ENCODE measurements around the gene NUP153.

NUP153 gene

GRCh38 chr6:17716221-17716620 is 9.5 kb upstream of the NUP153 start:
- WGBS: 45% methylated on average over 2 of the region's 2 CpGs
- no peaks in the 10 kb centered on the region for H3K9me3 ChIP-seq (ENCODE audit: control insufficient read depth, low read length)

GRCh38 chr6:17714879-17715851 is 8.4 kb upstream of the NUP153 start:
- H3K4me1 ChIP-seq (ENCODE audit: control insufficient read depth, insufficient read depth, low read depth, low read length): peaks cover 5% of the 10 kb centered on the region
- peak overlapping the region; percentile 94 for H3K27ac ChIP-seq (ENCODE audit: low read length, poor library complexity, severe bottlenecking)
- H3K9me3 ChIP-seq (ENCODE audit: control insufficient read depth, low read length): no peaks in the 10 kb centered on the region
- no peaks in the 10 kb centered on the region for H3K79me1 ChIP-seq (replicated peaks; ENCODE audit: low read length, poor library complexity, severe bottlenecking)
- no peaks in the 10 kb centered on the region for H3K27me3 ChIP-seq (ENCODE audit: control insufficient read depth in 1 of 2, insufficient read depth in 1 of 2, low read length in 2 of 2)
- peak overlapping the region; percentile 60 to 87 for H3K4ac ChIP-seq (ENCODE audit: low read depth in 1 of 2, low read length in 2 of 2)
- no peaks in the 10 kb centered on the region for H3K36me3 ChIP-seq (ENCODE audit: control insufficient read depth in 1 of 2, insufficient read depth in 2 of 2, low read depth in 1 of 2, low read length in 2 of 2)
- peak overlapping the region; percentile 55 for H4K8ac ChIP-seq (ENCODE audit: low read length)
- peak overlapping the region; percentile 28 for H2BK15ac ChIP-seq (ENCODE audit: low read depth, poor library complexity, severe bottlenecking)
- H2AK5ac ChIP-seq (ENCODE audit: low read length, severe bottlenecking): peak overlapping the region; percentile 53
- H3K9ac ChIP-seq (ENCODE audit: low read length): peak overlapping the region; percentile 35
- H2BK5ac ChIP-seq (ENCODE audit: low read depth, low read length, poor library complexity, severe bottlenecking): no peak overlapping the region
- no peak overlapping the region for H3K23ac ChIP-seq (ENCODE audit: low read length in 2 of 2)
- DNase-seq: peak; percentile 94
- peak overlapping the region; percentile 92 to 98 for H2BK12ac ChIP-seq (ENCODE audit: low read length in 2 of 2)
- H3K14ac ChIP-seq (ENCODE audit: low read length in 2 of 2): no peak overlapping the region
- H4K91ac ChIP-seq (ENCODE audit: low read length): peak overlapping the region; percentile 84
- peak overlapping the region in 1 of 2 experiments; percentile 20 for H3K4me3 ChIP-seq (ENCODE audit: insufficient read depth in 1 of 2, low read depth in 1 of 2, low read length in 2 of 2)
- peak overlapping the region; percentile 91 to 93 for H3K18ac ChIP-seq (ENCODE audit: low read depth in 1 of 2, low read length in 2 of 2)
- 63% methylated on average over 9 of the region's 10 CpGs for WGBS
- H3K4me2 ChIP-seq (ENCODE audit: low read length, poor library complexity, severe bottlenecking): no peak overlapping the region
- peak overlapping the region; percentile 73 for H2AFZ ChIP-seq (ENCODE audit: low read depth, low read length)
- H2BK120ac ChIP-seq (ENCODE audit: low read depth, low read length): peak overlapping the region; percentile 88

More at GRCh38 chr6:17716221-17716620, 9.5 kb upstream of the NUP153 start:
- no peak for DNase-seq
- Histone ChIP-seq H3K14ac (ENCODE audit: low read length in 2 of 2) (no peak overlapping the region), H4K91ac (ENCODE audit: low read length) (no peak overlapping the region), H3K79me1 (replicated peaks; ENCODE audit: low read length, poor library complexity, severe bottlenecking) (no peaks in the 10 kb centered on the region), H3K4me3 (ENCODE audit: insufficient read depth in 1 of 2, low read depth in 1 of 2, low read length in 2 of 2) (no peak overlapping the region), H3K27ac (ENCODE audit: low read length, poor library complexity, severe bottlenecking) (peak overlapping the region; percentile 65), H3K4me1 (ENCODE audit: control insufficient read depth, insufficient read depth, low read depth, low read length) (peaks cover 5% of the 10 kb centered on the region), H3K27me3 (ENCODE audit: control insufficient read depth in 1 of 2, insufficient read depth in 1 of 2, low read length in 2 of 2) (no peaks in the 10 kb centered on the region), H2BK120ac (ENCODE audit: low read depth, low read length) (peak overlapping the region; percentile 61), H2AFZ (ENCODE audit: low read depth, low read length) (no peak overlapping the region), H2BK5ac (ENCODE audit: low read depth, low read length, poor library complexity, severe bottlenecking) (no peak overlapping the region), H4K8ac (ENCODE audit: low read length) (peak overlapping the region; percentile 69), H2AK5ac (ENCODE audit: low read length, severe bottlenecking) (no peak overlapping the region), H3K4ac (ENCODE audit: low read depth in 1 of 2, low read length in 2 of 2) (peak overlapping the region in 1 of 2 experiments; percentile 51), H3K23ac (ENCODE audit: low read length in 2 of 2) (no peak overlapping the region), H3K36me3 (ENCODE audit: control insufficient read depth in 1 of 2, insufficient read depth in 2 of 2, low read depth in 1 of 2, low read length in 2 of 2) (no peaks in the 10 kb centered on the region), H2BK15ac (ENCODE audit: low read depth, poor library complexity, severe bottlenecking) (no peak overlapping the region), H3K18ac (ENCODE audit: low read depth in 1 of 2, low read length in 2 of 2) (no peak overlapping the region), H2BK12ac (ENCODE audit: low read length in 2 of 2) (no peak overlapping the region), H3K4me2 (ENCODE audit: low read length, poor library complexity, severe bottlenecking) (no peak overlapping the region), H3K9ac (ENCODE audit: low read length) (no peak overlapping the region)

GRCh38 chr6:17714177-17714576 is 7.5 kb upstream of the NUP153 start:
- no peak overlapping the region for H2BK12ac ChIP-seq (ENCODE audit: low read length in 2 of 2)
- DNase-seq: peak; percentile 48
- no peak overlapping the region for H4K8ac ChIP-seq (ENCODE audit: low read length)
- no peaks in the 10 kb centered on the region for H3K79me1 ChIP-seq (replicated peaks; ENCODE audit: low read length, poor library complexity, severe bottlenecking)
- no peak overlapping the region for H3K18ac ChIP-seq (ENCODE audit: low read depth in 1 of 2, low read length in 2 of 2)
- no peak overlapping the region for H3K23ac ChIP-seq (ENCODE audit: low read length in 2 of 2)
- no peak overlapping the region for H2BK5ac ChIP-seq (ENCODE audit: low read depth, low read length, poor library complexity, severe bottlenecking)
- no peaks in the 10 kb centered on the region for H3K27me3 ChIP-seq (ENCODE audit: control insufficient read depth in 1 of 2, insufficient read depth in 1 of 2, low read length in 2 of 2)
- H2BK15ac ChIP-seq (ENCODE audit: low read depth, poor library complexity, severe bottlenecking): no peak overlapping the region
- H3K4ac ChIP-seq (ENCODE audit: low read depth in 1 of 2, low read length in 2 of 2): no peak overlapping the region
- H3K4me3 ChIP-seq (ENCODE audit: insufficient read depth in 1 of 2, low read depth in 1 of 2, low read length in 2 of 2): no peak overlapping the region
- H2BK120ac ChIP-seq (ENCODE audit: low read depth, low read length): no peak overlapping the region
- H3K9me3 ChIP-seq (ENCODE audit: control insufficient read depth, low read length): no peaks in the 10 kb centered on the region
- H3K9ac ChIP-seq (ENCODE audit: low read length): peak overlapping the region; percentile 14
- H3K14ac ChIP-seq (ENCODE audit: low read length in 2 of 2): no peak overlapping the region
- no peak overlapping the region for H2AFZ ChIP-seq (ENCODE audit: low read depth, low read length)
- no peak overlapping the region for H3K27ac ChIP-seq (ENCODE audit: low read length, poor library complexity, severe bottlenecking)
- no peaks in the 10 kb centered on the region for H3K36me3 ChIP-seq (ENCODE audit: control insufficient read depth in 1 of 2, insufficient read depth in 2 of 2, low read depth in 1 of 2, low read length in 2 of 2)
- H4K91ac ChIP-seq (ENCODE audit: low read length): no peak overlapping the region
- no peak overlapping the region for H2AK5ac ChIP-seq (ENCODE audit: low read length, severe bottlenecking)
- H3K4me1 ChIP-seq (ENCODE audit: control insufficient read depth, insufficient read depth, low read depth, low read length): peaks cover 5% of the 10 kb centered on the region
- H3K4me2 ChIP-seq (ENCODE audit: low read length, poor library complexity, severe bottlenecking): no peak overlapping the region

GRCh38 chr6:17712576-17712975 is 5.9 kb upstream of the NUP153 start:
- Histone ChIP-seq H3K4ac (ENCODE audit: low read depth in 1 of 2, low read length in 2 of 2) (no peak overlapping the region), H3K18ac (ENCODE audit: low read depth in 1 of 2, low read length in 2 of 2) (no peak overlapping the region), H3K9ac (ENCODE audit: low read length) (no peak overlapping the region), H2AFZ (ENCODE audit: low read depth, low read length) (no peak overlapping the region), H4K8ac (ENCODE audit: low read length) (no peak overlapping the region), H2BK120ac (ENCODE audit: low read depth, low read length) (no peak overlapping the region), H3K23ac (ENCODE audit: low read length in 2 of 2) (no peak overlapping the region), H3K27me3 (ENCODE audit: control insufficient read depth in 1 of 2, insufficient read depth in 1 of 2, low read length in 2 of 2) (no peaks in the 10 kb centered on the region), H2BK12ac (ENCODE audit: low read length in 2 of 2) (no peak overlapping the region), H3K27ac (ENCODE audit: low read length, poor library complexity, severe bottlenecking) (no peak overlapping the region), H3K36me3 (ENCODE audit: control insufficient read depth in 1 of 2, insufficient read depth in 2 of 2, low read depth in 1 of 2, low read length in 2 of 2) (no peaks in the 10 kb centered on the region), H2BK15ac (ENCODE audit: low read depth, poor library complexity, severe bottlenecking) (no peak overlapping the region), H3K14ac (ENCODE audit: low read length in 2 of 2) (no peak overlapping the region), H2AK5ac (ENCODE audit: low read length, severe bottlenecking) (no peak overlapping the region), H3K4me3 (ENCODE audit: insufficient read depth in 1 of 2, low read depth in 1 of 2, low read length in 2 of 2) (no peak overlapping the region), H3K9me3 (ENCODE audit: control insufficient read depth, low read length) (no peaks in the 10 kb centered on the region), H3K4me1 (ENCODE audit: control insufficient read depth, insufficient read depth, low read depth, low read length) (peaks cover 5% of the 10 kb centered on the region), H4K91ac (ENCODE audit: low read length) (no peak overlapping the region), H2BK5ac (ENCODE audit: low read depth, low read length, poor library complexity, severe bottlenecking) (no peak overlapping the region), H3K79me1 (replicated peaks; ENCODE audit: low read length, poor library complexity, severe bottlenecking) (peaks cover 5% of the 10 kb centered on the region), H3K4me2 (ENCODE audit: low read length, poor library complexity, severe bottlenecking) (no peak overlapping the region)
- 20% methylated on average over 1 of the region's 1 CpG for WGBS
- peak; percentile 49 for DNase-seq

All from mesenchymal stem cell (in vitro differentiated cells and primary cell).